Neural crest cell (in vitro differentiated cells): ENCODE data around the gene TGFBR1. TPM values are rescaled to one million over a fixed set of nuclear protein-coding genes. Genes with fewer than 3 reads are reported as not detected.

ENCODE experiments used
- DNase-seq: peaks from one replicate; pipeline ENCODE4 v3.0.0; 2021; ENCODE audit warnings: low read depth, mixed read lengths, low spot score
- H3K27ac Mint-ChIP-seq: one replicate; pipeline ENCODE4 v1.8.0; 2021; ENCODE audit warnings: mild to moderate bottlenecking, mixed read lengths; ENCODE audit not compliant: unreplicated experiment
- H3K27me3 Mint-ChIP-seq: 2 replicates; pipeline ENCODE4 v1.8.0; 2021; ENCODE audit warnings: low read depth, mild to moderate bottlenecking, mixed read lengths
- H3K36me3 Mint-ChIP-seq: 2 replicates; pipeline ENCODE4 v1.8.0; 2021; ENCODE audit warnings: low read depth, mild to moderate bottlenecking, mixed read lengths
- H3K4me1 Mint-ChIP-seq: 2 replicates; pipeline ENCODE4 v1.8.0; 2021; ENCODE audit warnings: mixed read lengths
- H3K4me3 Mint-ChIP-seq: one replicate; pipeline ENCODE4 v1.8.0; 2021; ENCODE audit warnings: mild to moderate bottlenecking, mixed read lengths
- H3K9me3 Mint-ChIP-seq: 2 replicates; pipeline ENCODE4 v1.8.0; 2021; ENCODE audit warnings: mixed read lengths
- CTCF ChIP-seq: fragments of 200-600 bp; sonication (generic); conservative IDR thresholded peaks from 2 replicates; pipeline ENCODE4 v1.5.0; 2021; ENCODE audit warnings: antibody characterized with exemption, mild to moderate bottlenecking
- total RNA-seq: library from RNA; stranded (reverse); gene quantifications from 2 replicates; pipeline ENCODE4 v1.2.1, GENCODE V29; 2021

TGFBR1 gene
- total RNA-seq, 1 donor from 2014 or later = 117 TPM

DNA sequence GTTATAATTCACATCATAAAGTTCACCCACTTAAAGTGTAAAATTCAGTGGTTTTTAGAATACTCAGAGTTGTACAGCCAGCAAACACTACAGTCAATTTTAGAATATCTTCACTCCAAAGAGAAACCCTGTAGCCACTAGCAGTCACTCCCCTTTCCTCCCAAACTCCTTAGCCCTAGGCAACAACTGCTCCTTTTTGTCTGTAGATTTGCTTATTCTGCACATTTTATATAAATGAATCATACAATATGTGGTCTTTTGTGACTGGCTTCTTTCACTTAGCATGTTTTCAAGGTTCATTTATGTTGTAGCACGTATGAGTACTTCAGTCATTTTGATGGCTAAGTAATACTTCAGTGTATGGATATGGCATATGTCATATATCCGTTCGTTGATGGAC is 38.7 kb downstream of the TGFBR1 start:
- DNase-seq = no peak
- Mint-ChIP-seq H3K4me1 (peaks cover 18% of the 10 kb centered on the region), H3K27me3 (no peaks in the 10 kb centered on the region), H3K9me3 (no peaks in the 10 kb centered on the region), H3K4me3 (no peak overlapping the region), H3K36me3 (peaks cover 27% of the 10 kb centered on the region), H3K27ac (no peak overlapping the region)
- no peak for TF ChIP-seq CTCF

- Mint-ChIP-seq H3K4me1 (peaks cover 17% of the 10 kb centered on the region), H3K9me3 (no peaks in the 10 kb centered on the region), H3K27me3 (no peaks in the 10 kb centered on the region), H3K36me3 (peaks cover 24% of the 10 kb centered on the region), H3K4me3 (no peak overlapping the region), H3K27ac (no peak overlapping the region)
- TF ChIP-seq CTCF = no peak
- DNase-seq = no peak
Measured at GRCh38 chr9:99144966-99145365, 40.1 kb downstream of the TGFBR1 start.

DNA sequence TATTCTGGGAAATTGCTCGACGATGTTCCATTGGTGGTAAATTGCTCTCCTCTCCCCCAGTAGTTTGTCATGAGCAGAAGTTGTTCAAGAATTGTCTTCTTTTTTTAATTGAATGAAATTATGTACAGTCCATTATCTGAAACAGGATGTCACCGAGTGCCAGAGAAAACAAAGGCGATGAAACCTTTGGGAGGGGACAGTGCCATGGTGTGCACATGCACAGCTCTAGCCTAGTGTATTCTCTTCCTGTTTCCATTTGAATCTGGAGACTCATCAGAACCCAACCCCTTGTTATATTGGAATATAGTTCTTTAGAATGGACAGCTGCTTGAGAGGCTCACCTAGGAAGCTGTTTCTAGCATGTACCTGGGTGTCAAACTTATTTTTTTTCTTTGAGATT is 41.7 kb downstream of the TGFBR1 start:
- H3K9me3 Mint-ChIP-seq = no peaks in the 10 kb centered on the region
- no peak for TF ChIP-seq CTCF
- H3K4me1 Mint-ChIP-seq = peaks cover 6% of the 10 kb centered on the region
- no peak overlapping the region for H3K27ac Mint-ChIP-seq
- no peak for DNase-seq
- H3K4me3 Mint-ChIP-seq = no peak overlapping the region
- H3K36me3 Mint-ChIP-seq = peaks cover 18% of the 10 kb centered on the region
- H3K27me3 Mint-ChIP-seq = no peaks in the 10 kb centered on the region

GRCh38 chr9:99147177-99147576 is 42.3 kb downstream of the TGFBR1 start:
- no peaks in the 10 kb centered on the region for H3K27me3 Mint-ChIP-seq
- H3K36me3 Mint-ChIP-seq = peaks cover 22% of the 10 kb centered on the region
- no peak overlapping the region for H3K4me3 Mint-ChIP-seq

DNA sequence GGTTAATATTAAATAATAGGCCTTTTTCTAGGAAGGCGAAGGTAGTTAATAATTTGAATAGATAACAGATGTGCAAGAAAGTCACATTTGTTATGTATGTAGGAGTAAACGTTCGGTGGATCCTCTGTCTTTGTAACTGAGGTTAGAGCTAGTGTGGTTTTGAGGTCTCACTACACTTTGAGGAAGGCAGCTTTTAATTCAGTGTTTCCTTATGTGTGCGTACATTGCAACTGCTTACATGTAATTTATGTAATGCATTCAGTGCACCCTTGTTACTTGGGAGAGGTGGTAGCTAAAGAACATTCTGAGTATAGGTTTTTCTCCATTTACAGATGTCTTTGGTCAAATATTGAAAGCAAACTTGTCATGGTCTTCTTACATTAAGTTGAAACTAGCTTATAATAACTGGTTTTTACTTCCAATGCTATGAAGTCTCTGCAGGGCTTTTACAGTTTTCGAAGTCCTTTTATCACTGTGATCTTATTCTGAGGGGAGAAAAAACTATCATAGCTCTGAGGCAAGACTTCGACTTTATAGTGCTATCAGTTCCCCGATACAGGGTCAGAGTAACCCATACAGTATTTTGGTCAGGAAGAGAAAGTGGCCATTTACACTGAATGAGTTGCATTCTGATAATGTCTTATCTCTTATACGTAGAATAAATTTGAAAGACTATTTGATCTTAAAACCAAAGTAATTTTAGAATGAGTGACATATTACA is 45.7 kb downstream of the TGFBR1 start:
- DNase-seq = no peak
- Mint-ChIP-seq H3K27me3 (peaks cover 4% of the 10 kb centered on the region), H3K36me3 (peaks cover 23% of the 10 kb centered on the region), H3K4me1 (peaks cover 6% of the 10 kb centered on the region), H3K27ac (no peak overlapping the region), H3K9me3 (no peaks in the 10 kb centered on the region), H3K4me3 (no peak overlapping the region)
- no peak for TF ChIP-seq CTCF

More at GRCh38 chr9:99147177-99147576, 42.3 kb downstream of the TGFBR1 start:
- DNase-seq = no peak
- H3K4me1 Mint-ChIP-seq = peaks cover 6% of the 10 kb centered on the region
- no peak overlapping the region for H3K27ac Mint-ChIP-seq
- H3K9me3 Mint-ChIP-seq = no peaks in the 10 kb centered on the region
- TF ChIP-seq CTCF = no peak
